GM10266 (cell line): ENCODE results near the gene PPP4R2.

Experiments used
- DNase-seq: peaks from one replicate; pipeline ENCODE4 v3.0.0; 2012; ENCODE audit errors: extremely low spot score
- TF ChIP-seq, protein P1 (sequence below): IDR thresholded peaks from 2 replicates; pipeline ENCODE4 v1.5.1; 2012; ENCODE audit warnings: mild to moderate bottlenecking, low read depth; ENCODE audit not compliant: control insufficient read depth, insufficient read depth; ENCODE audit errors: missing control alignments

PPP4R2 gene

DNA sequence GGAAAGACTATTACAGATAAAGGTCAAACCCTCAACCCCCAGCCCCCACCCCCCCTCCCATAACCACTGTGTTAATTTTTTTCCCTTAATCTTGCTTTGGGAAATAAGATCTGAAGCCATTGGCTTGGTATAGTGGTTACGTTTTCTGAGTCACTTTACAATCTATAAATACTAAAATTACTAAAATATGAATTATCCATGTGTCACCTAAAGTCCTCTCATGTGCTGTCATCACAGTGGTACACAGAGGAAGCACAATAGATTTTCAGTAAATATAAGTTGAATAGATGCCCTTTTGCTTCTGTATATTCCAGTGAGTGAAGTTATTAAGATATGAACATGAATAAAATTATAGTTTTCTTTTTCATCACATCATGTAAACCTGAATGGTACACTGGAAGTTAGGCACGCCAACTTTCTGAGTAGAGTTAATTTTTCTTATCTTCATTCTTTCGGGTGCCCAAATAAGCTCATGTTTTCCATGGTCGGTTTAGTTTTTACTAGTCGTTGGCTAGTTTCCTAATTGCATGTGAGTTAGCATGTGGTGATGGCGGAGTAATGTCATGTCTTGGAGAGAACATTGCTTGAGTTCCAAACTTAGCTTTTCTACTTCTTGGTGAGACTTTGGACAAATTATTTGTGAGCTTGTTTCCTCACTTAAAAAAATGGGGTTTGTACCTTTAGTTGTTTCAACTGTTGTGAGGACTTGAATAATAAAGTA lies 11.5 kb downstream of the PPP4R2 start:
- DNase-seq, result no peak
- TF ChIP-seq, protein P1, sequence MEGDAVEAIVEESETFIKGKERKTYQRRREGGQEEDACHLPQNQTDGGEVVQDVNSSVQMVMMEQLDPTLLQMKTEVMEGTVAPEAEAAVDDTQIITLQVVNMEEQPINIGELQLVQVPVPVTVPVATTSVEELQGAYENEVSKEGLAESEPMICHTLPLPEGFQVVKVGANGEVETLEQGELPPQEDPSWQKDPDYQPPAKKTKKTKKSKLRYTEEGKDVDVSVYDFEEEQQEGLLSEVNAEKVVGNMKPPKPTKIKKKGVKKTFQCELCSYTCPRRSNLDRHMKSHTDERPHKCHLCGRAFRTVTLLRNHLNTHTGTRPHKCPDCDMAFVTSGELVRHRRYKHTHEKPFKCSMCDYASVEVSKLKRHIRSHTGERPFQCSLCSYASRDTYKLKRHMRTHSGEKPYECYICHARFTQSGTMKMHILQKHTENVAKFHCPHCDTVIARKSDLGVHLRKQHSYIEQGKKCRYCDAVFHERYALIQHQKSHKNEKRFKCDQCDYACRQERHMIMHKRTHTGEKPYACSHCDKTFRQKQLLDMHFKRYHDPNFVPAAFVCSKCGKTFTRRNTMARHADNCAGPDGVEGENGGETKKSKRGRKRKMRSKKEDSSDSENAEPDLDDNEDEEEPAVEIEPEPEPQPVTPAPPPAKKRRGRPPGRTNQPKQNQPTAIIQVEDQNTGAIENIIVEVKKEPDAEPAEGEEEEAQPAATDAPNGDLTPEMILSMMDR, result no peak

DNA sequence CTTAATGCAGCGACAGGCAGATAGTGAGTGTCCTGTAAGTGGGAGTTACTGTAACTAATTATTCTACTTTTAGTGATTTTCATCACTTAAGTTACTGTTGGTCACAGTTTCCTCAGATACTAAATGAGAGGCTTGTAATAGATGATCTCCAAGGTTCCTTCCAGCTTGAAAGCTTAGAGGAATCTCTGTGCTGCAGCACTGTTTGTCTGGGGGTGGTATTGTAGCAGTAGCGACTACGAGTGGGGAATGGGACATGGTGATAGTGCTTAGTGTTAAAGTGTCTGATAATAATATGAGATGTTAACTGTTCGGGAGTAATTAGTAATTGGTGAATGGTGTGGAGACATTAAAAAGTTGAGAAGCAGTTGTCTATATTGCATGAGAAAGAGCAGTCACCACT lies 12.4 kb downstream of the PPP4R2 start:
- TF ChIP-seq, protein P1, result no peak

DNA sequence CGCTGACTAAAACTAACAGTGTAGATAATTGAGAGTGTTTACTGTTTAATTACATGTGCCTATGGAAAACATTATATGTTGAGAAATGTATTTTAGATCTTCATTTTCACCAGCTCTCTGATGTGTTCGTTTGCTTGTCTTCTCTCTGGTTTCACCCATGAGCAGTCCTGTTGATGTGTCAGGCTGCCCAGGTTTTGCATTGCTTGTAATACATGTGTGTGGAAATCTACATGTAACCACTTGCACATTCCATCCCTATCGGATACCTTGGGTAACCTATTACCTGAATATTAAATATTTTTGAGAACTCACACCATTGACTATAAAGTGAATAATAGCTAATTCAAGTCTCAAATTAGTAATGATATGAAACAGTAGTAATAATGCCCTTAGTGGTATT lies 13.1 kb downstream of the PPP4R2 start:
- no peak for DNase-seq
- TF ChIP-seq, protein P1, result no peak

More for the DNA sequence above, 12.4 kb downstream of the PPP4R2 start:
- no peak for DNase-seq

DNA sequence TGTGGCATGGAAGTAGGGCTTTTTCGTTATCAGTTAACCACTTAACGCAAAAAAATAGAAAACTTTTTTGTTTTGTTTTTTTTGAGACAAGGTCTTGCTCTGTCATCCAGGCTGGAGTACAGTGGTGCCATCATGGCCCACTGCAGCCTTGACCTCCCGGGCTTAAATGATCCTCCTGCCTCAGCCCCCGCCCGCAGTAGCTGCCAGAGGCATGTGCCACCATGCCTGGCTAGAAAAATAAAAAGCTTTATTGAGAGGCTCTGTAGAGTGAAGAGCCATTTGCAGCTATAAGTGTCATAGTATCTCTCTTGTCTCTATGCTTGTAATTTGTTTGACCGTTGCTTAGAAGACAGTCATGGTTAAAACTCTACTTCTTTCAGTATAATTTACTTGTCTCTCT lies 13.5 kb downstream of the PPP4R2 start:
- TF ChIP-seq, protein P1, result no peak
- no peak for DNase-seq

DNA sequence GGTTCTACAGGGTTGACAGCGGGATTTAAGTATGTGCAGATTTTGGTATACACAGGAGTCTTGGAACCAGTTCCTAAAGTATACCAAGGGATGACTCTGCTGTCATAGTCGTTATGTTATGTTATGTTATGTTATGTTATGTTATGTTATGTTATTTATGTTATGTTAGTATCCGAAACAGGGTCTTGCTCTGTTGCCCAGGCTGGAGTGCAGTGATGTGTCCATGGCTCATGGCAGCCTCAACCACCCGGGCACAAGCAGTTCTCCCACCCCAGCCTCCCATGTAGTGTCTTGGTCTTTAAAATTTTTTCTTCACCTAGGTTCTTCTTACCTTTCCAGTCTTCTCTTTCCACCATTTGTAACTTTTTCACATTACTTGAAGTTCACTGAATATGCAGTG lies 21.7 kb downstream of the PPP4R2 start:
- TF ChIP-seq, protein P1, result no peak
- no peak for DNase-seq

DNA sequence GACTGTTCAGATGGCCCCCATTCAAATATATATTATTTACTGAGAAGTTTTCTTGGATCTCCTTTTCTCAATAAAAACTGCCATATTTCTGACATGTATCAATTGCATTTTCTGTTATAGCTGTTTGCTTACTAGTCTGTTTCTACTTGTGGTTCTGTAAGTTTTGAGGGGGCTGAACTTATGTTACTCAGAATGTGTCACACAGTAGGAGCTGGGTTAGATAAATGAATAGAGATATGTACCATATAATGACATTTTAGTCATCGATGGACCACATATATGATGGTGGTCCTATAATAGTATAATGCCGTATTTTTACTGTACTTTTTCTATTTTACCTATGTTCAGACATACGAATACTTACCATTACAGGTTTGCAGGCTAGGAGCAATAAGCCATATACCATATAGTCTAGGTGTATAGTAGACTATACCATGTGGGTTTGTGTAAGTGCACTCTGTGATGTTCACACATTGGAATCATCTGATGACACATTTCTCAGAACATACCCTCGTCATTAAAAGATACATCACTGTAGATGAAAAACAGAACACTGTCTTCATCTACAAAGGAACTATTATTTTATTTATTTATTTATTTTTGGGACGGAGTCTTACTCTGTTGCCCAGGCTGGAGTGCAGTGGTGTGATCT lies 22.3 kb downstream of the PPP4R2 start:
- TF ChIP-seq, protein P1, result no peak

DNA sequence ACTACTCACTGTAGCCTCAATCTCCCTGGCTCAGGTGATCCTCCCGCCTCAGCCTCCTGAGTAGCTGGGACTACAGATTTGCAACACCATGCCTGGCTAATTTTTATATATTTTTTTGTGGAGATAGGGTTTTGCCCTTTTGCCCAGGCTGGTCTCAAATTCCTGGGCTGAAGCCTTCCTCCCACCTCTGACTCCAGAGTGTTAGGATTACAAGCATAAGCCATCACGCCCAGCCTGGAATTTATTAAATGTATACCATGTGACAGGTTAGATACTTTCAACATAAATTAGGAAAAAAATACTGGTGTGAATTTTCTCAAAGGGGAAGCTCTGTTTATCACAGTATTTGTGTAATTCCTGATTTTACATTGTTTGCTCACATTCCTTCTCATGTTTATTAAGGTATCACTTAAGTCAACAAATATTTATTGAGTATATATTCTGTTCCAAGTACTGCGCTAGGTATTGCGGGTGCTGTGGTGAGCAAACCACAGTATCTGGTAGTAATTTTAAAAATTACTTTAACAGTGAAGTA lies 24.8 kb downstream of the PPP4R2 start:
- TF ChIP-seq, protein P1, result no peak

More for the DNA sequence above, 22.3 kb downstream of the PPP4R2 start:
- no peak for DNase-seq

More for the DNA sequence above, 24.8 kb downstream of the PPP4R2 start:
- no peak for DNase-seq
